ENCODE measurements around the gene TSPAN9.

TSPAN9 gene

DNA sequence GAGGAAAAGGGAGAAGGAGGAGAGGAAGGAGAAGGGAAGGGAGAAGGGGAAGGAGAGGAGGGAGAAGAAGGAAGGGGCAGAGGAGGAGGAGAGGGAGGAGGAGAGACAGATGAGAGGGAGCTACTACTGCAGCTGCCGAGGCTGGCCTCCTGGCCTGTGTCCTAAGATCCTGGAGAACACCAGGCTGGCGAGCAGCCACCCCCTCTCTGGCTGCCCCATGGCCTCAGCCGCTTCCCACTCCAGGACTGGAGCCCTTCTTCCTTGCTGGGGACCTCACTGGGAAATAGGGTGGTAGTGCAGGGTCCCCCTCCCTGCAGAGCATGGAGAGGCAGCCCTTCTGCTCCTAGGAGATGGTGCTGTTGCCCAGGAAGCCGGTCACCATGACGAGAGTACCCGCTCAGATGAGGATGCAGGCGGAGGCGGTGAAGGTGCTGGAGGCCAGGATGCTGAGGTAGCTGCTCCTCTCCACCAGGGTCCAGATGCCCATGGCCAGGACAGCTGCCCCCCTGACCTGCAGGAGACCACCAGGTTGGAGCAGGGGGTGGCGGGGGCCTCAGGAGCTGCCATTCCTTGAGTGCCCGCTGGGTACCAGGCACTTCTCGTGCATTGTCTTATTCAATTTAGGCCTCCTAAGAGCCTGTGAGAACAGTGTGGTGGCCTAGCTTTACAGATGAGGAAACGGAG, 246.0 kb downstream of the TSPAN9 start:
- DNase-seq, result no peak

DNA sequence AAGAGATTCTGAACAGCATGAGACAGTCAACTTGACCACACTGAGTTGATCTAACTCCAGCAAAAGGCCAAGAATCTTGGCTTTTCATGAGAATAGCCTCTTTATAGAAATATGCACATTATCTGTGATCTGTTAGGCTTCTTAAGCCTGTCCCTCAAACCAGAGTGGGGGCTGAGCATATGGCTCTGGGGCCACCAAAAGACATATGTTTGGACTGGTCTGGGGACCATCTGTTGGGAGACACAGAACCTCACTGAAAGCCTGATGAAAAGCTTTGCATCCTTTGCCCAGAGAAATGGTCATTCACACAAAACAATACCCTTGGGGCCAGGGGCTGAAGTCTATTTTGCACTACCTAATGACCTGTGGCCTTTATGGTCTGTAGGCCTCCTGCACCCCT, 248.6 kb downstream of the TSPAN9 start:
- DNase-seq, result no peak

DNA sequence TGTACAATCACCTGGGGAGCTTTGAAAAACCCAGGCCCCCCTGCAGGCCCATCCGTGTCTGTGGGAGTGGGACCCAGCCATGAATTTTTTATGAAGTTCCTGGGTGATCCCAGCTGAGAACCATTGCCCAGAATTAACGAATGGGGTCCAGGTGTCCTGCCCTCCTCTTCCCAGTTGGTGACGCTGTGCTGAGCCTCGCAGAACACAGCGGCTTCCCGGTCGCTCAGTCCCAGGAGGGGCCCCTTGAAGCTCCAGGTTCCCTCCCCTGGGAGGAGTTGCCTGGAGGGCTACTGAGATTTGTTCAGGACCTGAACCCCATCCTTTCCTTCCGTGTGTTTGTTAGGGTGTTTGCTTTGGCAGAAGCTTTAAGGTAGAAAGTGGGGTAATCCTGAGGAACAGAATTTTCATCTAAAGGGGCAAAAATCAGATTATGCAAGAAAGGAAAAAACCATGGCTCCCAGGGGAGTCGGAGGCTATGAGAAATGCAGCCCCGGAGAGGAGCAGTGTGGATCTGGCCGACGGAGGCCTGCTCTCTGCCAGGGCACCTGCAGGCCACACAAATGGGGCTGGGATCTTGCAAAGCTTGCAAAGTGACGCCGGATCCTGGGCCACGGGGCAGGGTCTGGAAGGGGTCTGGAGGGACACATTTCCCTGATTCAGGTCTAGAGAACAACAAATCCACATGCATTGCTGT, 249.1 kb downstream of the TSPAN9 start:
- no peak for DNase-seq

DNA sequence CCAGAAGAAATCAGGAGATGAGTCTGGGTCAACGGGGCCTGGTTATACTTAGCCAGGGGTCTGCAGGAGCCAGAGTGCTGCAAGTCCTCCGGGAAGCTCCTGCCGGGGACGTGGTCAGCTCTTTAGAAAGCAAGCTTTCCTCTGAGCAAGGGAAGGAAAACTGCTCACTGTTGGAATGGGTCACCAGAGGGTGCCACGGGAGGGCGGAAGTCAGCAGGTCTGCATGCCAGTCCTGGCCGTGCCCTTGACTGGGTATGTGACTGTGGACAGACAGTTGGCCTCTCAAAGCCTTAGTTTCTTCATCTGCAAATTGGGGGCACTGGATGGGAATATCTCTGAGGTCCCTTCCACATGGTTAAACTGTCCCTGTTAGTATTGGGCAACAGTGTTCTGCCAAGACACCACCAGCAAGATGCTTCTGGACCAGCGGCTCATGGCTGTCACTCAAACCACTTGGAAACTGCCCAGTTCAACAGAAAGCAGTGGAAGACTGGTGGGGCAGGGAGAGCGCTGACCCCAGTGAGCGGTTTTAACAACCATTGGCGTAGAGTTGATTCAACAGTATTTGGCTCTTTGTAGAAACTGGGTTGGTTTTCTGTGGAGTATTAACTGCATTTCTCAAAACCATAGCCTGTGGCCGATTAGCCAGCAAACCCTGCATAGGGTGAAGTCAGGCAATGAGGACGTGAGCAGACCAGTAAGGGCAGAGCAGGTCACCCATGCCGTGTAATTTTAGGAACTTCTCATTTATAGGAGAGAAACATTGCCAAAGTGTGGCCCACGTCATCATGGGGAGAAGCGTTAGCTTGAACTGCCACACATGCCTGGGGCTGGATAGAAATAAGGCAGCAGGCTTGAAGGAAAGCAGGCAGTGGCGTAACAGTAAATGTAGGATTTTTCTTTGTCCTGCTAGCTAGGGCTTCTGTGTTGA, 249.9 kb downstream of the TSPAN9 start:
- DNase-seq, result no peak

DNA sequence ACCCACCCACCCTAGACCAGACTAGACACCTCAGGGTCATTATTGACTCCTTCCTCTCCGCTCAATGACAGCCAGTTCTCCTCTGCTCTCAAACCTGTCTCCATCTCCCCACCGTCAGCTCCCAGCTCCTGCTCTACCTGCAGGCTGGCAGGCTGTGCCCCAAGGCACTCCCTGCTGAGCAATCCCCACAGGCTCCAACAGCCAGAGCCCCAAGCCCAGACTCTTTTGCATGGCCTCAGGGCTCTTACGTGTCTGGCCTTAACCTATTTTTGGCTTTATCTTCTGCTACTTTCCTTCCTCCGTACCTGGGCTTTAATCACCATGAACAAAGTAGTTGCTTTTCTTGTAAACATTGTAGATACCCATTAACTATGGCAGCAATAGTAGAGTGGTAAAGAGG, 250.9 kb downstream of the TSPAN9 start:
- DNase-seq, result no peak

- DNase-seq, result no peak
These were observed 251.4 kb downstream of the TSPAN9 start for GRCh38 chr12:3328571-3328970.

- no peak for DNase-seq
These were observed 252.2 kb downstream of the TSPAN9 start for GRCh38 chr12:3329361-3329760.

GRCh38 chr12:3330976-3331510, 253.9 kb downstream of the TSPAN9 start:
- no peak for DNase-seq

GRCh38 chr12:3332188-3332587, 255.0 kb downstream of the TSPAN9 start:
- DNase-seq, result no peak

DNA sequence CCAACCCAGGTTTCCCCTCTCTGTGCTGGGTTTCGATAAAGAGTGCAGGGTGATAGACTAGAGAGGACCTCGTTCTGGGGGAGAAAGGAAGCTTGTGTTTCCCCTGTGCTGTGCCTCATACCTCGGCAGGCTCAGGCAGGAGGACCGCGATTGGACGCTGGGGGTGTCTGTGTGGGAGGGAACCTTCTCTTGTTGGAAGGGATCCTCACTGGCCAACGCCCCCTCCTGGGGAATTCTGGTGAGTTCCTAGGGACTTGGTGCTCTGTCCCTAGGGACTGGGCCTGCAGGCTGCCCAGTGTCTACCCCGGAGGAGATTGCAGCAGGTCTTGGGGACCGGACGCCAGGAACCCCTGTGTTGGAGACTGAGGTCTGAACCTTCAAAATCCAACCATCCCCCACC, 256.4 kb downstream of the TSPAN9 start:
- no peak for DNase-seq

DNA sequence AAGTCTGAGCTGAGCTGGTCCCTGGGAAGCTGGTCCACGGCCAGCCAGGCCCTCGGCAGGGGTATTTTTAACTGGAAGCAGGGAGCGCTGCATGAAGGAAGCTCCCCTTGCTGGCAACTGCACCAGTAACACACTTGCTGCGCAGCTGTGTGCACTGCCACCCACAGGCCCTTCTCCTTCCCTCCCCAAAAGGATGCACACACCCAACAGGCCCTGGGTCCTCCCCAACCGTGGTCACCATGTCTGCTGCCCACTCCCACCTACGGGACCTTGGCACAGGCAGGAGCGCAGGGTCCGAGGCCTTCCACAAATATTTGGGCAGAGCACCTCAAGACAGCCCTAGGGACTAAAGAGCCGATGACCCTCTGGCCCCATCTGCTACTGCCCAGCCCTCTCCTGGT, 256.8 kb downstream of the TSPAN9 start:
- DNase-seq, result no peak

DNA sequence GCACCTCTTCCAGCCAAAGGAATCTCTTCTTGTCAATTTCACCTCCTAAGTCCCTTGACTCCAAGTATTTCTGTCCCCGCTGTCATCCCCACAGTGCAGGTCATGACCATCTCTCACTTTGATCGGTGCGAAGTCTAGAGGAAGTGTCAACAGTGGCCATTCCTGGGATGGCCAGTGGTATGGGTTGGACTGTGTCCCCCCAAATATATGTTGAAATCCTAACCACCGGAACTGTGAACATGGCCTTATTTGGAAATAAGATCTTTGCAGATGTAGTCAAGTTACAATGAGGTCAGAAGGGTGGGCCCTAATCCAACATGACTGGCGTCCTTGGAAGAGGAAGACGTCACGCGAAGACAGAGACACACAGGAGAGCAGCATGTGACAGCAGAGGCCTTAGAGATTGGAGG, 257.9 kb downstream of the TSPAN9 start:
- DNase-seq, result no peak

Data from CD4-positive, alpha-beta T cell treated with Interferon alpha-2 for 1 hour (primary cell).